Glomerular visceral epithelial cell (primary cell): ENCODE data around the gene CA9.

Source experiments
- DNase-seq: peaks from one replicate; pipeline ENCODE4 v3.0.0-alpha.2; 2016; ENCODE audit errors: extremely low spot score

Gene CA9

GRCh38 chr9:35717132-35717870 is 43.6 kb downstream of the CA9 start:
- no peak for DNase-seq

GRCh38 chr9:35718721-35719511 is 45.2 kb downstream of the CA9 start:
- no peak for DNase-seq

DNA sequence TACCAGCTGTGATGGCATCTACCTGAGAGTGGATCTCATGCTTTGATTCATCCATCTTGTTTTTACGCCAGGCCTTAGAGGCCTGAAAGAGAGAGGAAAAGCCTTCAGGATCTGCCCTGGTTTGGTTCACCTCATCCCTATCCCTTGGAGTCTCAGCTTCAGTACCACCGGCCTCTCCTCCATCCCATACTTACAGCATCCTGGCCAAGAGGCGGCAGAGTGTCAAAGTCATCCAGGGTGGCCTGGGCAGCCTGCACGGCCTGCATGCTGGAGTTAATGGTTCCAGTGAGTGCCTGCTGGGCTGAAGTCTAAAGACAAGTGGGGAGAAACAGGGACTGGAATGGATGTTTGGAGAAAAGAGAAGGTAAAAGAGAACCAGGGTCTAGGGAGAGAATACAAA is 45.8 kb downstream of the CA9 start:
- no peak for DNase-seq

GRCh38 chr9:35723426-35723825 is 49.7 kb downstream of the CA9 start:
- DNase-seq = no peak

- DNase-seq = no peak
Measured at GRCh38 chr9:35723908-35724307, 50.2 kb downstream of the CA9 start.

- no peak for DNase-seq
Measured at GRCh38 chr9:35725362-35725761, 51.6 kb downstream of the CA9 start.

- DNase-seq = peak; percentile 69
Measured at GRCh38 chr9:35726931-35727330, 53.2 kb downstream of the CA9 start.

DNA sequence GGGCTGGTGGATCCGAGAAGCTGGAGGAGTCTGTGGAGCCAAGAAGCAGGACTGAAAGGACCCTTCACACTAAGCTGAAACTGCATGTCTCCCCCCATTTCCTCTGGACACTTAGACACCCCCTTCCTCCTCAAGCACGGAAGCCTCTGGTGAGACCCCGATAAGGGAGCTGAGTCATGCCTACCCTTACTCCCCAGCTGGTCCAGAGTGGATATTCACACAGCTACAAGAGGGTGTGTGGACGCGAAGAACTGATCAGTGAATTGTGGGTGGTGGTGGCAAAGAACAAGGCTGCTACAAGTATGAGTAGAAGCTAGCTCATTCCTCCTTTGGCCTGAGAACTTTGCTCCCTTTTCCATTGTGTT is 53.9 kb downstream of the CA9 start:
- no peak for DNase-seq

- DNase-seq = peak; percentile 86
Measured at GRCh38 chr9:35728041-35728971, 54.6 kb downstream of the CA9 start.

DNA sequence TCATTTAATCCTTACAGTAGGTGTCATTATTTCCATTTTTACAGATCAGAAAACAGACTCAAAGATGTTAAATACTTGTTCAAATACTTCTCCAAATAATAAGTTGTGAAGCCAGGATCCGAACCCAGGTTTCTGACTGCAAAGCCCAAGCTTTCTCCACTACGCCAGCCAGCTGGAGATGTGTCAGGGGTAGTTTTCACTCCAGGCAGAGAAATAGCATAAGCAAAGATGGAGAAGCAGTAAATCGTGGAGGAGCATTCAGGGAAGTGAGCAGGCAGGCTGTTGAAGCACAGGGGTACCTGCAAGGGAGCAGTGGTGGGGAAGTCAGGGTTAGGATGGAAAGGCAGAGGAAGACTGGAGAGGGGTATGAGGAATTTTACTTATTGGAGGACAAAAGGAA is 55.4 kb downstream of the CA9 start:
- DNase-seq = no peak

DNA sequence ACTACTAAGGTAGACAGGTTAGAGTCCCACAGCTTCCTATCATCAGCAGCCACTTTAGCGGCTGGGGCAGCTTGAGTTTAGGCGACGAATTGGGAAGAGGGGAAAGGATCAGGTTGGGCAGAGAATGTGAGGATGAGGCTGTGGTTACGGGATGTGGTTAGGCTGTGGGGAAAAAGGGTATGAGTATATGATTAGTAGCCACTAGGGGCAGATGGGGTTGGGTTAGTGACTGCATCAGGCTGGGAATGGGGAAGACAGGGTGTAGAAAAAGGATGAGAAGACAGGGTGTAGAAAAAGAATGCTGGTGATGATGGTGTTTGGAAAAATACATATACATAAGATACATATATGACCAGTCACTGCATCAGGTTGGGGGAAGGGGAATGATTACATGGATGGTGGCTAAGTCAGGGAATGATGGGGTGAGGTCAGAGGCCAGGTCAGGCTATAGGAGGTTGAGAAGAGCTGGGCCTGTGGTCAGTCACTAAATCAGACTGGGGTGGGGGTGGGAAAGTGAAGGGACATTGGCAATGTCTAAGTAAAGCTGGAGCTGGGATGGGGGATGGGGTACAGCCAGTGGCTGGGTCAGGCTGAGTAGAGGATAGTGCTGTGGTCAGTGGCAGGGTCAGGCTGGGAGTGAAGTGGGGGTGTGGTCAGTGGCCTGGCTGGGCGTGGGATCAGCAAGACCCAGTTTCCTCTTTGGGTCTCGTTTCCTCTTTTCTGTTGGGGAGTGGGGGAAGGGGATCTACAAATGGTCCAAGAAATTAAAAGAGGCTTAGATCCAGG is 56.2 kb downstream of the CA9 start:
- DNase-seq = peak; percentile 89

DNA sequence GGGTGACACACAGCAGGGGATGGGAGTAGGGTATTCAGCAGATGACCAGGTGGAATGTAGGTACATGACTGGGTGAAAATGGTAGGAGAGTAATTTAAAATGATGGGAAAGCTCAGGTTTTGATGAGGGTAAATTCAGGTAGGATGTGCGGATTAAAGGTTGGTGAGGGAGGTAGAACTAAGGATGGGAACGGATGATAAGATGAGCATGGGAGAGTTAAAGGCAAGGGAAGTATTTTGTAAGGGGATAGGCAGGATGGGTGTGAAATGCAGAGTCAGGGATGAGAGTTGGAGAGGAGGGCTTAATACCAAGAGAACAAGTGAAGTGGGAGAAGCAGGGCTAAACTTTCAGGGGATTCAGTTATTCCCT is 56.7 kb downstream of the CA9 start:
- no peak for DNase-seq
